Liver (tissue), 9 donors: ENCODE results near the gene ABCA4. TPM values are rescaled to one million over a fixed set of nuclear protein-coding genes. Genes with fewer than 3 reads are reported as not detected.

ENCODE experiments used
- DNase-seq: peaks from one replicate; pipeline ENCODE4 v3.0.0-alpha.2; 2017; ENCODE audit warnings: low spot score
- H3K27ac ChIP-seq, 2 donors: one replicate each; pipeline ENCODE4 v1.7.0; 2013; ENCODE audit warnings: inconsistent platforms in 2 of 2, low read length in 2 of 2, control low read depth in 1 of 2, low read depth in 1 of 2, mild to moderate bottlenecking in 1 of 2
- H3K27me3 ChIP-seq, 4 donors: one replicate each; pipeline versions ENCODE4 v1.6.1 to v1.7.0; 2013; ENCODE audit warnings: low read length in 3 of 4, inconsistent platforms in 1 of 4, mild to moderate bottlenecking in 1 of 4, moderate library complexity in 1 of 4; ENCODE audit not compliant: control insufficient read depth in 4 of 4, insufficient read depth in 4 of 4
- H3K36me3 ChIP-seq, 4 donors: one replicate each; pipeline versions ENCODE4 v1.6.1 to v1.7.0; 2013; ENCODE audit warnings: low read length in 3 of 4, mild to moderate bottlenecking in 3 of 4, low read depth in 1 of 4, moderate library complexity in 1 of 4; ENCODE audit not compliant: control insufficient read depth in 4 of 4, insufficient read depth in 3 of 4
- H3K4me1 ChIP-seq, 4 donors: one replicate each; pipeline versions ENCODE4 v1.6.1 to v1.7.0; 2013; ENCODE audit warnings: low read length in 3 of 4, mild to moderate bottlenecking in 3 of 4, moderate library complexity in 1 of 4; ENCODE audit not compliant: control insufficient read depth in 4 of 4, insufficient read depth in 4 of 4
- H3K4me3 ChIP-seq, 3 donors: one replicate each; pipeline versions ENCODE4 v1.6.1 to v1.7.0; 2013; ENCODE audit warnings: low read length in 3 of 3, control low read depth in 1 of 3, low read depth in 1 of 3, mild to moderate bottlenecking in 1 of 3
- H3K9ac ChIP-seq, 2 donors: one replicate each; pipeline ENCODE4 v1.7.0; 2013; ENCODE audit warnings: low read length in 2 of 2, mild to moderate bottlenecking in 2 of 2, moderate library complexity in 2 of 2, control low read depth in 1 of 2, low read depth in 1 of 2
- H3K9me3 ChIP-seq, 4 donors: one replicate each; pipeline versions ENCODE4 v1.6.1 to v1.7.0; 2013; ENCODE audit warnings: low read length in 3 of 4; ENCODE audit not compliant: control insufficient read depth in 4 of 4
- ATF3 ChIP-seq: IDR thresholded peaks from 2 replicates; pipeline ENCODE4 v1.6.1; 2016; ENCODE audit warnings: antibody characterized with exemption
- CTCF ChIP-seq: fragments of 150-350 bp; IDR thresholded peaks from 2 replicates; pipeline ENCODE4 v1.5.1; 2017; ENCODE audit warnings: improper control_type of control experiment, low read depth, low read length; ENCODE audit not compliant: missing input control
- EGR1 ChIP-seq, 2 donors: IDR thresholded peaks; 2 replicates each; pipeline ENCODE4 v1.6.1; 2016 to 2018; ENCODE audit warnings: antibody characterized with exemption in 2 of 2, low read depth in 2 of 2
- FOXA2 ChIP-seq: IDR thresholded peaks from 2 replicates; pipeline ENCODE4 v1.6.1; 2016; ENCODE audit warnings: antibody characterized with exemption
- GABPA ChIP-seq, 2 donors: IDR thresholded peaks in 1 of 2; conservative IDR thresholded peaks in 1 of 2; 2 replicates each; pipeline ENCODE4 v1.6.1; 2016; ENCODE audit warnings: antibody characterized with exemption in 2 of 2, mild to moderate bottlenecking in 1 of 2, moderate library complexity in 1 of 2
- HNF4A ChIP-seq, 2 donors: conservative IDR thresholded peaks; 2 replicates each; pipeline ENCODE4 v1.6.1; 2016; ENCODE audit warnings: antibody characterized with exemption in 2 of 2, mild to moderate bottlenecking in 2 of 2
- HNF4G ChIP-seq: IDR thresholded peaks from 2 replicates; pipeline ENCODE4 v1.6.1; 2016; ENCODE audit warnings: antibody characterized with exemption
- MAX ChIP-seq: IDR thresholded peaks from 2 replicates; pipeline ENCODE4 v1.6.1; 2016; ENCODE audit warnings: antibody characterized with exemption
- NR2F2 ChIP-seq: IDR thresholded peaks from 2 replicates; pipeline ENCODE4 v1.6.1; 2016; ENCODE audit warnings: antibody characterized with exemption
- REST ChIP-seq: IDR thresholded peaks from 2 replicates; pipeline ENCODE4 v1.6.1; 2016; ENCODE audit warnings: antibody characterized with exemption, mild to moderate bottlenecking
- RXRA ChIP-seq, 2 donors: IDR thresholded peaks; 2 replicates each; pipeline ENCODE4 v1.6.1; 2017 to 2018; ENCODE audit warnings: antibody characterized with exemption in 2 of 2, mild to moderate bottlenecking in 1 of 2
- SP1 ChIP-seq: IDR thresholded peaks from 2 replicates; pipeline ENCODE4 v1.6.1; 2018; ENCODE audit warnings: antibody characterized with exemption, mild to moderate bottlenecking
- TAF1 ChIP-seq: conservative IDR thresholded peaks from 2 replicates; pipeline ENCODE4 v1.6.1; 2016; ENCODE audit warnings: antibody characterized with exemption, mild to moderate bottlenecking
- YY1 ChIP-seq: IDR thresholded peaks from 2 replicates; pipeline ENCODE4 v1.6.1; 2016; ENCODE audit warnings: antibody characterized with exemption, mild to moderate bottlenecking
- ZBTB33 ChIP-seq: IDR thresholded peaks from 2 replicates; pipeline ENCODE4 v1.6.1; 2016; ENCODE audit warnings: antibody characterized with exemption
- WGBS: extraction: QIAGEN DNeasy Blood & Tissue Kit; methylation state at CpG from one replicate; pipeline ENCODE4 v1.1.7; 2013; 5-methylcytosine and 5-hydroxymethylcytosine counted together
- polyA plus RNA-seq, 2 donors: library from polyadenylated mRNA; stranded (reverse) in 1 of 2; unstranded in 1 of 2; fragments of 200-250 nt in 1 of 2; fragments of >200 nt in 1 of 2; fragmentation: Nextera tagmentation in 1 of 2; extraction: Ambion mirVana in 1 of 2; gene quantifications; one replicate each; pipeline versions ENCODE4 v1.2.1 to v1.2.3, GENCODE V29; 2013 to 2015
- total RNA-seq, 2 donors: library from RNA; depleted of rRNA; stranded (reverse); fragments of >200 nt; gene quantifications; one replicate each; pipeline ENCODE4 v1.2.3, GENCODE V29; 2014
- donor health status: healthy.
- donor health status: healthy.
- donor health status: healthy.
- donor health status: healthy.
- donor health status: healthy.

The ABCA4 gene
- total and polyA plus RNA-seq, 4 donors, result 0.19 to 1.5 (median 0.38) TPM

- no peak overlapping the region for H3K4me3 ChIP-seq
- H3K9me3 ChIP-seq, result no peaks in the 10 kb centered on the region
- no peak overlapping the region for H3K27ac ChIP-seq
- WGBS, result 79% methylated on average over 9 of the region's 9 CpGs
- no peaks in the 10 kb centered on the region for H3K36me3 ChIP-seq
- H3K9ac ChIP-seq, result no peak overlapping the region
- TF ChIP-seq ATF3 (no peak), MAX (no peak), NR2F2 (no peak), REST (no peak), HNF4A (conservative IDR thresholded peaks at IDR 0.05) (no peak), ZBTB33 (no peak), SP1 (no peak), TAF1 (no peak), EGR1 (IDR thresholded peaks at IDR 0.05; ENCODE audit: low read depth in 2 of 2) (no peak), YY1 (no peak), RXRA (IDR thresholded peaks at IDR 0.05) (no peak), HNF4G (no peak)
- DNase-seq, result no peak
- no peaks in the 10 kb centered on the region for H3K27me3 ChIP-seq
- peaks cover 9 to 15% (median 12%) of the 10 kb centered on the region in 4 donors for H3K4me1 ChIP-seq
These were observed 14.9 kb downstream of the ABCA4 start for GRCh38 chr1:94105957-94106529.

- no peak for DNase-seq
- H3K27me3 ChIP-seq, result no peaks in the 10 kb centered on the region
- H3K9me3 ChIP-seq, result no peaks in the 10 kb centered on the region
- TF ChIP-seq EGR1 (IDR thresholded peaks at IDR 0.05; ENCODE audit: low read depth in 2 of 2) (no peak), ZBTB33 (no peak), GABPA (IDR thresholded peaks at IDR 0.05 in 1 of 2, conservative IDR thresholded peaks at IDR 0.05 in 1 of 2) (no peak), REST (no peak), CTCF (no peak), FOXA2 (no peak), SP1 (no peak)
- H3K9ac ChIP-seq, result no peak overlapping the region
- peaks cover 9 to 13% (median 12%) of the 10 kb centered on the region in 4 donors for H3K4me1 ChIP-seq
- no peaks in the 10 kb centered on the region for H3K36me3 ChIP-seq
- no peak overlapping the region for H3K4me3 ChIP-seq
- H3K27ac ChIP-seq, result no peak overlapping the region
- WGBS, result 77% methylated on average over 7 of the region's 7 CpGs
These were observed 15.4 kb downstream of the ABCA4 start for GRCh38 chr1:94105581-94105952.
